ENCODE measurements around the gene RTP2.

The RTP2 gene

GRCh38 chr3:187738331-187739093 lies 36.2 kb upstream of the RTP2 start:
- DNase-seq, result peak; percentile 96

- no peak for DNase-seq
Measured at GRCh38 chr3:187738071-187738330, 35.6 kb upstream of the RTP2 start.

GRCh38 chr3:187737368-187738070 lies 35.2 kb upstream of the RTP2 start:
- DNase-seq, result peak; percentile 87

GRCh38 chr3:187737006-187737367 lies 34.6 kb upstream of the RTP2 start:
- DNase-seq, result no peak

GRCh38 chr3:187736418-187736871 lies 34.1 kb upstream of the RTP2 start:
- peak; percentile 40 for DNase-seq

GRCh38 chr3:187735837-187736236 lies 33.5 kb upstream of the RTP2 start:
- no peak for DNase-seq

GRCh38 chr3:187735383-187735782 lies 33.0 kb upstream of the RTP2 start:
- DNase-seq, result no peak

- DNase-seq, result no peak
Measured at GRCh38 chr3:187734841-187735240, 32.5 kb upstream of the RTP2 start.

- DNase-seq, result no peak
Measured at GRCh38 chr3:187733371-187733770, 31.0 kb upstream of the RTP2 start.

GRCh38 chr3:187729598-187729997 lies 27.2 kb upstream of the RTP2 start:
- DNase-seq, result no peak

GRCh38 chr3:187728940-187729583 lies 26.7 kb upstream of the RTP2 start:
- no peak for DNase-seq

- DNase-seq, result no peak
Measured at GRCh38 chr3:187728248-187728647, 25.9 kb upstream of the RTP2 start.

- DNase-seq, result no peak
Measured at GRCh38 chr3:187726564-187726963, 24.2 kb upstream of the RTP2 start.

- DNase-seq, result no peak
Measured at GRCh38 chr3:187725653-187726370, 23.5 kb upstream of the RTP2 start.

- no peak for DNase-seq
Measured at GRCh38 chr3:187725224-187725623, 22.9 kb upstream of the RTP2 start.

GRCh38 chr3:187722206-187722612 lies 19.9 kb upstream of the RTP2 start:
- DNase-seq, result no peak

GRCh38 chr3:187721055-187721454 lies 18.7 kb upstream of the RTP2 start:
- no peak for DNase-seq

- DNase-seq, result no peak
Measured at GRCh38 chr3:187720337-187720670, 17.9 kb upstream of the RTP2 start.

GRCh38 chr3:187719628-187720336 lies 17.4 kb upstream of the RTP2 start:
- no peak for DNase-seq

- no peak for DNase-seq
Measured at GRCh38 chr3:187718802-187719201, 16.4 kb upstream of the RTP2 start.

GRCh38 chr3:187717572-187717971 lies 15.2 kb upstream of the RTP2 start:
- no peak for DNase-seq

GRCh38 chr3:187714404-187714979 lies 12.1 kb upstream of the RTP2 start:
- peak; percentile 72 for DNase-seq

- no peak for DNase-seq
Measured at GRCh38 chr3:187713504-187713903, 11.1 kb upstream of the RTP2 start.
